ENCODE data around the gene COBL.

COBL gene

GRCh38 chr7:51313738-51314425, 2.7 kb downstream of the COBL start:
- no peak for TF ChIP-seq CTCF (IDR thresholded peaks at IDR 0.05; ENCODE audit: insufficient read depth, low read length, poor library complexity, severe bottlenecking)
- H3K27me3 ChIP-seq (replicated peaks; ENCODE audit: control insufficient read depth, insufficient read depth, low read length): no peaks in the 10 kb centered on the region; the same call in 1 of the 2 replicates
- DNase-seq (ENCODE audit: extremely low read depth, insufficient read length): no peak
- H3K4me3 ChIP-seq (replicated peaks; ENCODE audit: low read depth, low read length): no peak overlapping the region
- no peaks in the 10 kb centered on the region for H3K36me3 ChIP-seq (ENCODE audit: control insufficient read depth, insufficient read depth, low read length)

DNA sequence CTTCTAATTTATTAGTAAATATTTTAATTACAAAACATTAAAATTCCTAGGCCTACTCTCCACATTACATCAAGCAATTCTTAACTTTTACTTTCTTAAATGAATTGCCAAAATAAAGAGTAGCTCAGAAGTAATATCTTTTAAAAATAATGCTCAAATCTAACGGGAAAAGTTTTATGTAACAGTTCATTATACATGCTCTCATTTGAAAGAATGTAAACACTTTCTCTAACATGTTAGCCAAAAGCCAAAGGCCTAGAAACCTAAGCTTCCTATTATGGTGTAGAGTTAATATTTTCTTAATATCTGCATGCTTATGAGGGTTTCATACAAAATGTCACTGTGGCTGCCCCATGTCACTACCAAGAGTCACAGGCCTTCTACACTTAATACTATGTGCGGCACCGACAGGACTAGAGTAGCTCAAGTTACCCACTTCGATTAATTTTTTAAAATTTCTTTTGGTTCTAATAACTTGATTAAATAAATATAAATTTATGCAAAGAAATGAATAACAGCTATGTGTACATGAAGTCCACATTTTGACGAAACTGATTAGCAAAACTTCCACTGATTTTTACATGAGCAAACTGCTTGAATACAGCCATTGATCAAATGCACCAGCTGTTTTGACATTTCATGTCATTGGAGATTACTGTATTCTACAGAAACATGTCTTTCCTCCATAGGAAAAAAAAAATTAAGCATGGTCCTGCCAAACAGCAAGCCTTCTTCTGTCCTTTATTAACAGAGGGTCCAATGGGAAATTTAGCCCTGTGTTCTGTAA, 3.5 kb downstream of the COBL start:
- Histone ChIP-seq H3K4me3 (replicated peaks; ENCODE audit: low read depth, low read length) (no peak overlapping the region), H3K36me3 (ENCODE audit: control insufficient read depth, insufficient read depth, low read length) (no peaks in the 10 kb centered on the region), H3K27me3 (replicated peaks; ENCODE audit: control insufficient read depth, insufficient read depth, low read length) (no peaks in the 10 kb centered on the region; the same call in 1 of the 2 replicates)
- no peak for TF ChIP-seq CTCF (IDR thresholded peaks at IDR 0.05; ENCODE audit: insufficient read depth, low read length, poor library complexity, severe bottlenecking)
- DNase-seq (ENCODE audit: extremely low read depth, insufficient read length): no peak

- TF ChIP-seq CTCF (IDR thresholded peaks at IDR 0.05; ENCODE audit: insufficient read depth, low read length, poor library complexity, severe bottlenecking): no peak
- Histone ChIP-seq H3K4me3 (replicated peaks; ENCODE audit: low read depth, low read length) (no peak overlapping the region), H3K36me3 (ENCODE audit: control insufficient read depth, insufficient read depth, low read length) (no peaks in the 10 kb centered on the region), H3K27me3 (replicated peaks; ENCODE audit: control insufficient read depth, insufficient read depth, low read length) (no peaks in the 10 kb centered on the region; the same call in 1 of the 2 replicates)
- DNase-seq (ENCODE audit: extremely low read depth, insufficient read length): no peak
Measured at GRCh38 chr7:51311166-51311565, 5.4 kb downstream of the COBL start.

GRCh38 chr7:51310131-51310583, 6.5 kb downstream of the COBL start:
- Histone ChIP-seq H3K36me3 (ENCODE audit: control insufficient read depth, insufficient read depth, low read length) (no peaks in the 10 kb centered on the region), H3K27me3 (replicated peaks; ENCODE audit: control insufficient read depth, insufficient read depth, low read length) (no peaks in the 10 kb centered on the region; the same call in 1 of the 2 replicates), H3K4me3 (replicated peaks; ENCODE audit: low read depth, low read length) (no peak overlapping the region)
- DNase-seq (ENCODE audit: extremely low read depth, insufficient read length): no peak
- TF ChIP-seq CTCF (IDR thresholded peaks at IDR 0.05; ENCODE audit: insufficient read depth, low read length, poor library complexity, severe bottlenecking): no peak

GRCh38 chr7:51309361-51310130, 7.1 kb downstream of the COBL start:
- no peak for DNase-seq (ENCODE audit: extremely low read depth, insufficient read length)

More at GRCh38 chr7:51309361-51310130, 7.1 kb downstream of the COBL start:
- TF ChIP-seq CTCF (IDR thresholded peaks at IDR 0.05; ENCODE audit: insufficient read depth, low read length, poor library complexity, severe bottlenecking): no peak
- no peaks in the 10 kb centered on the region; the same call in 1 of the 2 replicates for H3K27me3 ChIP-seq (replicated peaks; ENCODE audit: control insufficient read depth, insufficient read depth, low read length)
- H3K4me3 ChIP-seq (replicated peaks; ENCODE audit: low read depth, low read length): no peak overlapping the region
- no peaks in the 10 kb centered on the region for H3K36me3 ChIP-seq (ENCODE audit: control insufficient read depth, insufficient read depth, low read length)

All from GM06990 (cell line).